Mesendoderm (in vitro differentiated cells): ENCODE results near the gene TNFAIP3.

Source experiments
- DNase-seq: peaks from one replicate; pipeline ENCODE4 v3.0.0; 2013
- H2AK5ac ChIP-seq: 2 replicates; pipeline ENCODE4 v1.6.1; 2013; ENCODE audit warnings: low read length, inconsistent platforms
- H2BK120ac ChIP-seq: 2 replicates; pipeline ENCODE4 v1.6.1; 2013; ENCODE audit warnings: low read depth, mild to moderate bottlenecking, low read length, moderate library complexity, mixed read lengths
- H2BK15ac ChIP-seq: replicated peaks from 2 replicates; pipeline ENCODE4 v1.6.1; 2013; ENCODE audit warnings: low read depth, mild to moderate bottlenecking, moderate library complexity
- H2BK5ac ChIP-seq: 2 replicates; pipeline ENCODE4 v1.6.1; 2013; ENCODE audit warnings: low read length, inconsistent platforms
- H3K18ac ChIP-seq: 2 replicates; pipeline ENCODE4 v1.6.1; 2013; ENCODE audit warnings: mild to moderate bottlenecking, low read length, mixed read lengths
- H3K23ac ChIP-seq: one replicate; pipeline ENCODE4 v1.6.1; 2013; ENCODE audit warnings: low read length
- H3K27ac ChIP-seq: 2 replicates; pipeline ENCODE4 v1.5.1; 2013; ENCODE audit warnings: low read depth, mild to moderate bottlenecking, inconsistent platforms, low read length, moderate library complexity
- H3K27me3 ChIP-seq: 2 replicates; pipeline ENCODE4 v1.6.1; 2013; ENCODE audit warnings: low read length, control low read depth, mild to moderate bottlenecking, inconsistent platforms; ENCODE audit not compliant: insufficient read depth, poor library complexity
- H3K36me3 ChIP-seq: 2 replicates; pipeline ENCODE4 v1.6.1; 2013; ENCODE audit warnings: low read length, inconsistent platforms; ENCODE audit not compliant: control insufficient read depth, insufficient read depth
- H3K4ac ChIP-seq: one replicate; pipeline ENCODE4 v1.6.1; 2013; ENCODE audit warnings: low read depth, mild to moderate bottlenecking, low read length, moderate library complexity
- H3K4me1 ChIP-seq: 2 replicates; pipeline ENCODE4 v1.6.1; 2013; ENCODE audit warnings: low read depth, low read length, inconsistent platforms; ENCODE audit not compliant: control insufficient read depth
- H3K4me2 ChIP-seq: 2 replicates; pipeline ENCODE4 v1.6.1; 2013; ENCODE audit warnings: low read length
- H3K4me3 ChIP-seq: 2 replicates; pipeline ENCODE4 v1.5.1; 2013; ENCODE audit warnings: mild to moderate bottlenecking, low read length
- H3K56ac ChIP-seq: one replicate; pipeline ENCODE4 v1.6.1; 2013; ENCODE audit warnings: low read length
- H3K79me1 ChIP-seq: 2 replicates; pipeline ENCODE4 v1.6.1; 2013; ENCODE audit warnings: low read length, inconsistent platforms
- H3K79me2 ChIP-seq: 2 replicates; pipeline ENCODE4 v1.6.1; 2013; ENCODE audit warnings: mild to moderate bottlenecking, low read length; ENCODE audit not compliant: control insufficient read depth, insufficient read depth
- H3K9ac ChIP-seq: 2 replicates; pipeline ENCODE4 v1.6.1; 2013; ENCODE audit warnings: low read length, inconsistent platforms
- H4K5ac ChIP-seq: one replicate; pipeline ENCODE4 v1.6.1; 2013; ENCODE audit warnings: low read length
- H4K8ac ChIP-seq: one replicate; pipeline ENCODE4 v1.6.1; 2013; ENCODE audit warnings: low read depth, mild to moderate bottlenecking, control low read depth, low read length, moderate library complexity
- WGBS: extraction: QIAGEN DNeasy Blood & Tissue Kit; methylation state at CpG from one replicate; pipeline ENCODE4 v1.1.7; 2013; ENCODE audit warnings: low lambda C conversion rate, missing lambda C conversion rate; ENCODE audit not compliant: insufficient coverage; ENCODE audit errors: extremely low coverage; 5-methylcytosine and 5-hydroxymethylcytosine counted together

TNFAIP3 gene

GRCh38 chr6:137927777-137928218 is 60.7 kb downstream of the TNFAIP3 start:
- Histone ChIP-seq H3K36me3 (no peaks in the 10 kb centered on the region), H2BK5ac (no peak overlapping the region), H3K56ac (no peak overlapping the region), H3K79me2 (no peaks in the 10 kb centered on the region), H3K4ac (no peak overlapping the region), H3K27ac (no peak overlapping the region), H2AK5ac (no peak overlapping the region), H2BK15ac (no peak overlapping the region), H2BK120ac (no peak overlapping the region), H4K5ac (no peak overlapping the region), H3K4me3 (no peak overlapping the region), H3K9ac (no peak overlapping the region), H3K23ac (no peak overlapping the region), H4K8ac (no peak overlapping the region), H3K79me1 (no peaks in the 10 kb centered on the region), H3K4me1 (no peaks in the 10 kb centered on the region), H3K18ac (no peak overlapping the region), H3K27me3 (no peaks in the 10 kb centered on the region), H3K4me2 (no peak overlapping the region)
- peak; percentile 26 for DNase-seq
- WGBS = no CpG with 5 or more reads among the region's 8 CpGs

- H3K27me3 ChIP-seq = no peaks in the 10 kb centered on the region
- no peak overlapping the region for H3K27ac ChIP-seq
- H3K4me1 ChIP-seq = no peaks in the 10 kb centered on the region
- H3K36me3 ChIP-seq = no peaks in the 10 kb centered on the region
- H3K79me2 ChIP-seq = no peaks in the 10 kb centered on the region
- no peak overlapping the region for H4K5ac ChIP-seq
- H3K23ac ChIP-seq = no peak overlapping the region
- no peak overlapping the region for H3K4ac ChIP-seq
- no peak overlapping the region for H2AK5ac ChIP-seq
- H2BK5ac ChIP-seq = no peak overlapping the region
- no peak for DNase-seq
- H3K4me3 ChIP-seq = no peak overlapping the region
- no peak overlapping the region for H3K9ac ChIP-seq
- H3K79me1 ChIP-seq = no peaks in the 10 kb centered on the region
- H3K4me2 ChIP-seq = no peak overlapping the region
- no CpG with 5 or more reads among the region's 2 CpGs for WGBS
- no peak overlapping the region for H2BK15ac ChIP-seq
- no peak overlapping the region for H3K18ac ChIP-seq
- no peak overlapping the region for H3K56ac ChIP-seq
- H2BK120ac ChIP-seq = no peak overlapping the region
- H4K8ac ChIP-seq = no peak overlapping the region
These were observed 61.2 kb downstream of the TNFAIP3 start for GRCh38 chr6:137928286-137928685.

- H2BK120ac ChIP-seq = no peak overlapping the region
- H3K9ac ChIP-seq = no peak overlapping the region
- no peaks in the 10 kb centered on the region for H3K79me2 ChIP-seq
- no peak overlapping the region for H3K23ac ChIP-seq
- no peak overlapping the region for H4K8ac ChIP-seq
- no CpG with 5 or more reads among the region's 6 CpGs for WGBS
- H3K4me2 ChIP-seq = no peak overlapping the region
- no peak overlapping the region for H3K56ac ChIP-seq
- no peaks in the 10 kb centered on the region for H3K36me3 ChIP-seq
- H3K18ac ChIP-seq = no peak overlapping the region
- H3K4me3 ChIP-seq = no peak overlapping the region
- H2BK15ac ChIP-seq = no peak overlapping the region
- no peak for DNase-seq
- no peaks in the 10 kb centered on the region for H3K27me3 ChIP-seq
- H4K5ac ChIP-seq = no peak overlapping the region
- H3K4ac ChIP-seq = no peak overlapping the region
- H2BK5ac ChIP-seq = no peak overlapping the region
- no peak overlapping the region for H3K27ac ChIP-seq
- no peaks in the 10 kb centered on the region for H3K79me1 ChIP-seq
- no peaks in the 10 kb centered on the region for H3K4me1 ChIP-seq
- no peak overlapping the region for H2AK5ac ChIP-seq
These were observed 64.9 kb downstream of the TNFAIP3 start for GRCh38 chr6:137931849-137932465.
